GM21423 (cell line): ENCODE data around the gene EFCAB14.
"Not testable (repeated sequence)": the region's sequence is repeated elsewhere in the genome, so short reads cannot be mapped to it uniquely, and the experiment has no call there.

Experiments
- ATAC-seq: cut with Tn5 transposase; IDR thresholded peaks from one replicate; pipeline ENCODE4 v1.9.1; 2021; ENCODE audit warnings: mild to moderate bottlenecking, moderate library complexity; ENCODE audit not compliant: unreplicated experiment

Gene EFCAB14

GRCh38 chr1:46723901-46724300 is 5.0 kb upstream of the EFCAB14 start:
- no peak for ATAC-seq

DNA sequence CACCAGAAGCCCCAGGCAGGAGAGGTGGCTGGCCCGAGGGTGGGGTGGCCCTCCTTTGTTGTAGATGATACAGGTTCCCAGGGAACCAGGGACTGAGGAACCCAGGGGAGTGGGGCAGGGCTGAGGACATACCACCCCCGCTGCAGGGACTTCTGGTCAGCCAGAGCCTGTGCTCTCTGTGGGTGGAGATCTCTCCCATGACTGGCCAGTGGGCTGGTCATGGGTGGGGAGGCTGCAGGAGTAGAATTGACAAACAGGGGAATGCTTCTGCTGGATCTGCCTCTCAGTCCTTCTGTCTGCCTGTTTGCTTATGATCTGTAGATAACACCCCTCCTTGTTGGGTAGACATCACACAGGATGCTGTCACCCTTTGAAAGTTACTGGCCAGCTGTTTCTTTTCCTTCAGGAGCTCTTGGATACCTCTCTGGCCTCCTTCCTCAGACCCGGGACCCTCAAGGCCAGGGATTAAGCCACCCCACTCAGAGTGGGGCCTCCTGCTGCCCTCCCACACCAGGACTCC is 2.8 kb upstream of the EFCAB14 start:
- ATAC-seq, result no peak

- ATAC-seq, result no peak
Measured at GRCh38 chr1:46721204-46721603, 2.3 kb upstream of the EFCAB14 start.

- not testable (repeated sequence) for ATAC-seq
Measured at GRCh38 chr1:46720319-46720718, 1.4 kb upstream of the EFCAB14 start.

DNA sequence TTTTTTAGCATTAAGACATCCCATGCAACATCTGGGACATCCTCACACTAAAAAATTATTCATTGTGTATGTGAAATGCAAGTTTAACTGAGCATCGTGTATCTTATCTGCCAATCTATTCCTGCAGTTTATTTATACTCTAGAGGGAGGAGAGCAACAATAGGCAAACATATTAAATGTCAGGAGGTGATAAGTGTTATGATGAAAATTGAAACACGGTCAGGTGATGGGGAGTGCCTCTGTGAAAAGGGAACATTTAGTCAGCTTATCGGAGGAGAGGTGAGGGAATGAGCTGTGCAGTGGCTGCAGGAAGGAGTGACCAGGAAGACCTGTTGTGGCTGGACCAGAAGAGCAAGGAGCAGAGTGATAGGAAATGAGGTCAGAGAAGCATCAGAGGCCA is 775 bp upstream of the EFCAB14 start:
- no peak for ATAC-seq

- no peak for ATAC-seq
Measured at GRCh38 chr1:46718340-46718726, 581 bp downstream of the EFCAB14 start.

DNA sequence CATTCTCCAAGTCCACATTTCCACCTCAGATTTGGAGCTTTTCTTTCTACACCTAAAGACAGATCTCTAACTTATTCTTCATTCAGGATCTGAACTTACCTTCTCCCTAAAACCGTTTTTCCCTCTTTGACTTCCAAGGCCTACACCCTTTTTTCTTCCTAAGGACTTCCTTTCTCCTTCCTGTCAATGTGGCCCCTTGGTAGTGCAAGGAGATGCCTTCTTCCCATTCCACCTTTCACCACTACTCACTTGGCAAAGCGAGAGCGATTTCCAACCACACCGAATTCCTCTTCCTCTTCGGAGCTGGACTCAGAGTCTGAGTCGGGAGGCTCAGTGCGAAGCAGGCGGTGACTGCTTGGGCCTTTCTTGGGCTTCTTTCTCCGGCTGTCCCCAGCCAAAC is 1.3 kb downstream of the EFCAB14 start:
- no peak for ATAC-seq

DNA sequence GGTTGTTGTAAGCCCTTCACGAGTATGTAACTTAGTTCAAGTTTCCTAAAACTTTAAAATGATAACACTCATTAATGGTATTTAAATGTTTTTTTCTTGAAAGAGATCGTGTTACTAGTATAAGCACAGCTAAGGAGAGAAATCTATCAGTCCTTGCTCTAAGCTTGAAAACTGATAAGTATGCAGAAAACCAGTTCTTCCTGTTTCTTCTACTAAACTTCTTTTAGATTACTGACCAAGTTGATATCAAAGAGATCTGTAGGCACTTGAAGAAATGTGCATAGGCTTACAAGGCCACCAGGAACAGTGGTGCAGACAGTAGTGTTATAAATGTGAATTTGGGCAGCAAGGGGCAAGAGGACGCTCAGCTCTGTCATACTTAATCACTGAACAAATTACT is 3.9 kb downstream of the EFCAB14 start:
- ATAC-seq, result no peak

- ATAC-seq, result no peak
Measured at GRCh38 chr1:46708121-46708520, 10.8 kb downstream of the EFCAB14 start.

GRCh38 chr1:46705408-46705807 is 13.5 kb downstream of the EFCAB14 start:
- ATAC-seq, result no peak

- no peak for ATAC-seq
Measured at GRCh38 chr1:46703927-46704641, 14.8 kb downstream of the EFCAB14 start.

DNA sequence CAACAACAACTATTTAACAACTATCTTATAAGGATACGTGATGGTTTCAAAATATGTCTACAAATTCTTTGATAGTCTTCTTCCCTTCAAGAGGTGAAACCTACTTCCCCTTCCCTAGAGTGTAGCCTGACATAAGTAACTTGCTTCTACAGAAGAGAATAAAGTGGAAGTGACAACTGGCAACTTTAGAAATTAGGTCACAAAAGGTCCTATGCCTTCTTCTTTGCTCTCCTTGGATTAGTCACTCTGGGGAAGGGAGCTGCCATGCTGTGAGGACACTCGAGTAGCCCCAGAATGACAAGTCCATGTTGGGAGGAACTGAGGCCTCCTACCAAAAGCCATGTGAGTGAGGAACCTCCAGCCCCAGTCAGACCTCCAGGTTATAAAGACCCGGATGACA is 19.2 kb downstream of the EFCAB14 start:
- ATAC-seq, result no peak

- ATAC-seq, result no peak
Measured at GRCh38 chr1:46697053-46697452, 21.9 kb downstream of the EFCAB14 start.

GRCh38 chr1:46694676-46695075 is 24.2 kb downstream of the EFCAB14 start:
- not testable (repeated sequence) for ATAC-seq

GRCh38 chr1:46692811-46693770 is 25.8 kb downstream of the EFCAB14 start:
- ATAC-seq, result no peak

DNA sequence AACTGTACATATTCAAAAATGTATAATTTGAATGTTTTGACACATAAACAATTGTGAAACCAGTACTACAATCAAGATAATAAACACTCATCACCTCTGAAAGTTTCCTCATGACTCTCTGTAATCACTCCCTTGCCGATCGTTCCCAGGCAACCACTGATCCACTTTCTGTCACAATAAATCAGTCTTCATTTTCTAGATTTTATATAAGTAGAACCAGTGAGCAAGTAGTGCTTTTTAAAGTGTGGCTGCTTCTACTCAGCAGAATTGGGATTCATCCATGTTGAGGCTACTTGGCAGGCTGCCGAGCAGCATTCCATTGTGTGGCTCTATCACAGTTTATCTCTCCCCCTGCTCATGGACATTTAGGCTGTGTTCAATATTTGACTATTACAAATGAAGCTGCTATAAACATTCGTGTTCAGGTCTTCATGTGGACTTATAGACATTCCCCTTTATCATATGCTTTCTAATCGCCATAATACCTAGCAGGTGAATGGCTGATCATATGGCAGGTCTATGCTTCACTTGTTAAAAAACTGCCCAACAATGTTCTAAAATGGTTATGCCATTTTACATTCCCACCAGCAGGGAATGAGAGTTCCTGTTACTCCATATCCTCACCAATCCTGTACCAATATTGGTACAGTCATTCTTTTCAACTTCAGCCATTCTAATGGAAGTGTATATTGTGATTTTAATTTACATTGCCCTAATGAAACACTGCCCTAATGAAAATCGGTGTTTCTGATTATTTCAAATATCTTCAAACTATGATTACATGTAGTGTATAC is 26.7 kb downstream of the EFCAB14 start:
- ATAC-seq, result no peak

GRCh38 chr1:46690931-46691421 is 27.9 kb downstream of the EFCAB14 start:
- no peak for ATAC-seq

GRCh38 chr1:46689897-46690296 is 29.0 kb downstream of the EFCAB14 start:
- no peak for ATAC-seq

DNA sequence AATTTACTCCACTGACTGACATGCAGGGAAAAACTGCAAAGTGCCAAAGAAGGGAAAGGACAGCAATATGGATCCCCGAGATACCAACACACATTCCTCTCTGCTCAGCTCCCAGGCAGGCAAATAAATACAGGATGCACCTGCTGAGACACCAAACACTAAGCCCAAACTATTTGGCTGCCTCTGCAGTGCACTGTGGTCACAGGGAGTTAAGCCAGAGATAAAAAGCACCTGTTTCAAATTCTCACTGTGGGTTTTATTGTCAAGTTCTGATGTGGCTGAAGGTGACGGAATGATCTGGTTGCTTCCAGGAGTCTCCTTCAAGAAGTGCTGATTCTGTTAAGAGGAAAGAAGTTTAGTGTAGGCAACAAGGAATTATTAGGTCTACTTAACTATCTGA is 29.6 kb downstream of the EFCAB14 start:
- ATAC-seq, result no peak

DNA sequence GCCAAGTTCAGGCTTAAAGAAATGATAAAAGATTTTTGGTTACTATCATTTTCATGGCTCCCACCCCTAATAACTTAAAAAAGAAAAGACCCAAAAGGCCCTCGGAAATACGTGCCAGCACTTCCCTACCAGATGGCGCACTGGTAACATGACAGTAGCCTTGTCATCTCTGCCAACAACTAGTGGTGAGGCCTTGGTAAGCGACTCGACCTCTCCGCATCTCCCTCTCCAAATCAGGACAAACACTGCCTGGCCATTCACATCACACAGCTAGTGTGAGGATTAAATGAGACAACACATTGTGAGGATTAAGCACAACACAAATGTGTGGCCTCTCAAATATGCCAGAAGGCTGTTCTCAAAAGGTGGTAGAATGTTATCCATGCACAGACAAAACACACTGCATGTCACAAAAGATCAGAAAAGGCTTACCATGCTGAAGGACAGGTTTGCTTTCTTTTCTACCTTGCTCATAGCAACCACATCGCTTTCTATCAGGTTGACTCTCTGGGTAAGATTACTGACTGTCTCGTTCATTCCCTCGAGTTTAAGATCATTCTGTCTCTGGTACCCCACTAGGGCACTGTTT is 30.9 kb downstream of the EFCAB14 start:
- ATAC-seq, result no peak
